Mesendoderm (in vitro differentiated cells): ENCODE data around the gene SMC6. TPM values are rescaled to one million over a fixed set of nuclear protein-coding genes. Genes with fewer than 3 reads are reported as not detected.
A peak's percentile ranks its signal among the peaks of the same experiment; 100 is the strongest.

Experiments used
- DNase-seq: peaks from one replicate; pipeline ENCODE4 v3.0.0; 2013
- H2AK5ac ChIP-seq: 2 replicates; pipeline ENCODE4 v1.6.1; 2013; ENCODE audit warnings: low read length, inconsistent platforms
- H2BK120ac ChIP-seq: 2 replicates; pipeline ENCODE4 v1.6.1; 2013; ENCODE audit warnings: low read depth, mild to moderate bottlenecking, low read length, moderate library complexity, mixed read lengths
- H2BK15ac ChIP-seq: replicated peaks from 2 replicates; pipeline ENCODE4 v1.6.1; 2013; ENCODE audit warnings: low read depth, mild to moderate bottlenecking, moderate library complexity
- H2BK5ac ChIP-seq: 2 replicates; pipeline ENCODE4 v1.6.1; 2013; ENCODE audit warnings: low read length, inconsistent platforms
- H3K18ac ChIP-seq: 2 replicates; pipeline ENCODE4 v1.6.1; 2013; ENCODE audit warnings: mild to moderate bottlenecking, low read length, mixed read lengths
- H3K23ac ChIP-seq: one replicate; pipeline ENCODE4 v1.6.1; 2013; ENCODE audit warnings: low read length
- H3K27ac ChIP-seq: 2 replicates; pipeline ENCODE4 v1.5.1; 2013; ENCODE audit warnings: low read depth, mild to moderate bottlenecking, inconsistent platforms, low read length, moderate library complexity
- H3K27me3 ChIP-seq: 2 replicates; pipeline ENCODE4 v1.6.1; 2013; ENCODE audit warnings: low read length, control low read depth, mild to moderate bottlenecking, inconsistent platforms; ENCODE audit not compliant: insufficient read depth, poor library complexity
- H3K36me3 ChIP-seq: 2 replicates; pipeline ENCODE4 v1.6.1; 2013; ENCODE audit warnings: low read length, inconsistent platforms; ENCODE audit not compliant: control insufficient read depth, insufficient read depth
- H3K4ac ChIP-seq: one replicate; pipeline ENCODE4 v1.6.1; 2013; ENCODE audit warnings: low read depth, mild to moderate bottlenecking, low read length, moderate library complexity
- H3K4me1 ChIP-seq: 2 replicates; pipeline ENCODE4 v1.6.1; 2013; ENCODE audit warnings: low read depth, low read length, inconsistent platforms; ENCODE audit not compliant: control insufficient read depth
- H3K4me2 ChIP-seq: 2 replicates; pipeline ENCODE4 v1.6.1; 2013; ENCODE audit warnings: low read length
- H3K4me3 ChIP-seq: 2 replicates; pipeline ENCODE4 v1.5.1; 2013; ENCODE audit warnings: mild to moderate bottlenecking, low read length
- H3K56ac ChIP-seq: one replicate; pipeline ENCODE4 v1.6.1; 2013; ENCODE audit warnings: low read length
- H3K79me1 ChIP-seq: 2 replicates; pipeline ENCODE4 v1.6.1; 2013; ENCODE audit warnings: low read length, inconsistent platforms
- H3K79me2 ChIP-seq: 2 replicates; pipeline ENCODE4 v1.6.1; 2013; ENCODE audit warnings: mild to moderate bottlenecking, low read length; ENCODE audit not compliant: control insufficient read depth, insufficient read depth
- H3K9ac ChIP-seq: 2 replicates; pipeline ENCODE4 v1.6.1; 2013; ENCODE audit warnings: low read length, inconsistent platforms
- H4K5ac ChIP-seq: one replicate; pipeline ENCODE4 v1.6.1; 2013; ENCODE audit warnings: low read length
- H4K8ac ChIP-seq: one replicate; pipeline ENCODE4 v1.6.1; 2013; ENCODE audit warnings: low read depth, mild to moderate bottlenecking, control low read depth, low read length, moderate library complexity
- WGBS: extraction: QIAGEN DNeasy Blood & Tissue Kit; methylation state at CpG from one replicate; pipeline ENCODE4 v1.1.7; 2013; ENCODE audit warnings: low lambda C conversion rate, missing lambda C conversion rate; ENCODE audit not compliant: insufficient coverage; ENCODE audit errors: extremely low coverage; 5-methylcytosine and 5-hydroxymethylcytosine counted together
- polyA plus RNA-seq, 2 experiments: library from polyadenylated mRNA; stranded (reverse); fragments of 200-250 nt; gene quantifications; one replicate each; pipeline ENCODE4 v1.2.3, GENCODE V29; 2013

The SMC6 gene, protein sequence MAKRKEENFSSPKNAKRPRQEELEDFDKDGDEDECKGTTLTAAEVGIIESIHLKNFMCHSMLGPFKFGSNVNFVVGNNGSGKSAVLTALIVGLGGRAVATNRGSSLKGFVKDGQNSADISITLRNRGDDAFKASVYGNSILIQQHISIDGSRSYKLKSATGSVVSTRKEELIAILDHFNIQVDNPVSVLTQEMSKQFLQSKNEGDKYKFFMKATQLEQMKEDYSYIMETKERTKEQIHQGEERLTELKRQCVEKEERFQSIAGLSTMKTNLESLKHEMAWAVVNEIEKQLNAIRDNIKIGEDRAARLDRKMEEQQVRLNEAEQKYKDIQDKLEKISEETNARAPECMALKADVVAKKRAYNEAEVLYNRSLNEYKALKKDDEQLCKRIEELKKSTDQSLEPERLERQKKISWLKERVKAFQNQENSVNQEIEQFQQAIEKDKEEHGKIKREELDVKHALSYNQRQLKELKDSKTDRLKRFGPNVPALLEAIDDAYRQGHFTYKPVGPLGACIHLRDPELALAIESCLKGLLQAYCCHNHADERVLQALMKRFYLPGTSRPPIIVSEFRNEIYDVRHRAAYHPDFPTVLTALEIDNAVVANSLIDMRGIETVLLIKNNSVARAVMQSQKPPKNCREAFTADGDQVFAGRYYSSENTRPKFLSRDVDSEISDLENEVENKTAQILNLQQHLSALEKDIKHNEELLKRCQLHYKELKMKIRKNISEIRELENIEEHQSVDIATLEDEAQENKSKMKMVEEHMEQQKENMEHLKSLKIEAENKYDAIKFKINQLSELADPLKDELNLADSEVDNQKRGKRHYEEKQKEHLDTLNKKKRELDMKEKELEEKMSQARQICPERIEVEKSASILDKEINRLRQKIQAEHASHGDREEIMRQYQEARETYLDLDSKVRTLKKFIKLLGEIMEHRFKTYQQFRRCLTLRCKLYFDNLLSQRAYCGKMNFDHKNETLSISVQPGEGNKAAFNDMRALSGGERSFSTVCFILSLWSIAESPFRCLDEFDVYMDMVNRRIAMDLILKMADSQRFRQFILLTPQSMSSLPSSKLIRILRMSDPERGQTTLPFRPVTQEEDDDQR
- 34.0 TPM for polyA plus RNA-seq (2013, experiment 1 of 2)
- 34.3 TPM for polyA plus RNA-seq (2013, experiment 2 of 2)

GRCh38 chr2:17753803-17754663 is at the start of gene SMC6, which contains the start of gene GEN1:
SMC6 (minus strand) TSS chr2:17753810; CDS start chr2:17745946, 7,864 bp downstream.
GEN1 (plus strand) TSS chr2:17754138; CDS start chr2:17759944, 5,806 bp downstream.
- peak within 1 kb of the TSS; percentile 97 for H3K56ac ChIP-seq
- WGBS: no CpG with 5 or more reads among the region's 76 CpGs
- no peaks in the 10 kb centered on the region for H3K4me1 ChIP-seq

GRCh38 chr2:17800693-17801458 is 47.3 kb upstream of the SMC6 start:
- WGBS: no CpG with 5 or more reads among the region's 1 CpG
- H3K27me3 ChIP-seq: no peaks in the 10 kb centered on the region
- H3K9ac ChIP-seq: no peak overlapping the region
- H3K79me2 ChIP-seq: no peaks in the 10 kb centered on the region
- no peak overlapping the region for H2AK5ac ChIP-seq
- H3K23ac ChIP-seq: no peak overlapping the region
- H3K4me3 ChIP-seq: no peak overlapping the region
- H3K4ac ChIP-seq: no peak overlapping the region
- no peak overlapping the region for H3K56ac ChIP-seq
- H3K27ac ChIP-seq: no peak overlapping the region
- no peak overlapping the region for H2BK5ac ChIP-seq
- H2BK15ac ChIP-seq: no peak overlapping the region
- H3K18ac ChIP-seq: no peak overlapping the region
- no peaks in the 10 kb centered on the region for H3K36me3 ChIP-seq
- no peak overlapping the region for H3K4me2 ChIP-seq
- no peak overlapping the region for H4K8ac ChIP-seq
- no peaks in the 10 kb centered on the region for H3K4me1 ChIP-seq
- DNase-seq: no peak
- no peak overlapping the region for H4K5ac ChIP-seq
- no peak overlapping the region for H2BK120ac ChIP-seq
- H3K79me1 ChIP-seq: no peaks in the 10 kb centered on the region

More at GRCh38 chr2:17753803-17754663, at the start of gene SMC6, which contains the start of gene GEN1:
- peak within 1 kb of the TSS; percentile 22 for H2BK5ac ChIP-seq
- no peaks in the 10 kb centered on the region for H3K36me3 ChIP-seq
- H3K4ac ChIP-seq: peak within 1 kb of the TSS; percentile 44
- H3K18ac ChIP-seq: peak within 1 kb of the TSS; percentile 72
- no peak within 1 kb of the TSS for H2AK5ac ChIP-seq
- no peaks in the 10 kb centered on the region for H3K79me1 ChIP-seq
- H3K9ac ChIP-seq: peak within 1 kb of the TSS; percentile 92
- H2BK15ac ChIP-seq: no peak within 1 kb of the TSS
- peak within 1 kb of the TSS; percentile 93 for H3K27ac ChIP-seq
- H3K79me2 ChIP-seq: peaks cover 38% of the 10 kb centered on the region
- H3K4me3 ChIP-seq: peak within 1 kb of the TSS; percentile 68
- H2BK120ac ChIP-seq: peak within 1 kb of the TSS; percentile 17
- peak within 1 kb of the TSS; percentile 69 for H3K4me2 ChIP-seq
- DNase-seq: peak; percentile 97
- H3K27me3 ChIP-seq: no peaks in the 10 kb centered on the region
- no peak within 1 kb of the TSS for H4K5ac ChIP-seq
- peak within 1 kb of the TSS; percentile 90 for H3K23ac ChIP-seq
- H4K8ac ChIP-seq: no peak within 1 kb of the TSS

DNA sequence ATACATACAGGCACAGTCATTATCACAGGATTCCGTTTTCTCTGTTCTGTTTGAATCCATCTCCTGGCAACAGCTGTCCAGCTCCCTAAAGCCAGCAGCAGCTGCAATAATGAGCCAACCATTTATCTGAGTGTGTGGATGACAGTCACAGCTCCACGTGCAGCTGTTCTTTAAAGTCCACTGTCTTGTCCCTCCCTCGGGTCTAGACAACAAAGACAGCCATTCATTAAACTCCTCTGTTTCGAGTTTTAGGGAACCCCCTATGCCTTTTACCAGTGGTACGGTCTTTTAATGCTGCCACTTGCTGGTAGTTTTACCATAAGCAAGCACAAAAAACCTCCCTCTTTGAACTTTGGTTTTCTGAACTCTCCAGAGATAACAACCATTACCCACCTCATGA is 46.6 kb upstream of the SMC6 start:
- H3K27me3 ChIP-seq: no peaks in the 10 kb centered on the region
- no peaks in the 10 kb centered on the region for H3K79me2 ChIP-seq
- H4K5ac ChIP-seq: no peak overlapping the region
- H3K9ac ChIP-seq: no peak overlapping the region
- H3K4me1 ChIP-seq: no peaks in the 10 kb centered on the region
- H3K36me3 ChIP-seq: no peaks in the 10 kb centered on the region
- H2BK120ac ChIP-seq: no peak overlapping the region
- H3K23ac ChIP-seq: no peak overlapping the region
- no peak for DNase-seq
- no peak overlapping the region for H3K56ac ChIP-seq
- WGBS: no CpG with 5 or more reads among the region's 5 CpGs
- H3K4me2 ChIP-seq: no peak overlapping the region
- no peak overlapping the region for H3K18ac ChIP-seq
- H2BK5ac ChIP-seq: no peak overlapping the region
- no peak overlapping the region for H3K27ac ChIP-seq
- H2BK15ac ChIP-seq: no peak overlapping the region
- H2AK5ac ChIP-seq: no peak overlapping the region
- no peak overlapping the region for H4K8ac ChIP-seq
- H3K4ac ChIP-seq: no peak overlapping the region
- no peaks in the 10 kb centered on the region for H3K79me1 ChIP-seq
- no peak overlapping the region for H3K4me3 ChIP-seq

- Histone ChIP-seq H3K56ac (no peak overlapping the region), H2BK15ac (no peak overlapping the region), H3K79me2 (no peaks in the 10 kb centered on the region), H2BK5ac (no peak overlapping the region), H4K8ac (no peak overlapping the region), H2AK5ac (no peak overlapping the region), H3K23ac (no peak overlapping the region), H3K27me3 (no peaks in the 10 kb centered on the region), H3K4me1 (no peaks in the 10 kb centered on the region), H3K27ac (no peak overlapping the region), H3K4ac (no peak overlapping the region), H3K79me1 (no peaks in the 10 kb centered on the region), H3K4me3 (no peak overlapping the region), H3K4me2 (no peak overlapping the region), H3K9ac (no peak overlapping the region), H4K5ac (no peak overlapping the region), H3K36me3 (no peaks in the 10 kb centered on the region), H2BK120ac (no peak overlapping the region), H3K18ac (no peak overlapping the region)
- WGBS: no CpG with 5 or more reads among the region's 7 CpGs
- DNase-seq: no peak
Measured at GRCh38 chr2:17799301-17800120, 45.9 kb upstream of the SMC6 start.
